ENCODE measurements around the gene LRRC45. TPM values are rescaled to one million over a fixed set of nuclear protein-coding genes. Genes with fewer than 3 reads are reported as not detected.

Gene LRRC45
- total RNA-seq, 2 donors from 2014 or later: 6.1 to 14.2 TPM

- Histone ChIP-seq H3K27ac (no peak overlapping the region), H3K36me3 (peaks cover 10% of the 10 kb centered on the region), H3K4me1 (ENCODE audit: control insufficient read depth in 1 of 2, low read depth in 2 of 2) (peaks cover 0 to 19% of the 10 kb centered on the region in 2 donors), H3K27me3 (replicated peaks; ENCODE audit: insufficient read depth) (no peaks in the 10 kb centered on the region), H3K9me3 (no peaks in the 10 kb centered on the region), H3K4me3 (no peak overlapping the region)
- ATAC-seq (ENCODE audit: insufficient number of reproducible peaks, low FRiP score, low read depth) (no peak), DNase-seq (ENCODE audit: low spot score) (no peak)
- no peak for TF ChIP-seq CTCF (IDR thresholded peaks at IDR 0.05)
Observed at GRCh38 chr17:82046903-82047302, 23.8 kb downstream of the LRRC45 start.

- DNase-seq (ENCODE audit: low spot score) (no peak), ATAC-seq (ENCODE audit: insufficient number of reproducible peaks, low FRiP score, low read depth) (no peak)
- no peak overlapping the region for H3K27ac ChIP-seq
- H3K36me3 ChIP-seq: peaks cover 10% of the 10 kb centered on the region
- H3K4me3 ChIP-seq: no peak overlapping the region
- H3K9me3 ChIP-seq: no peaks in the 10 kb centered on the region
- TF ChIP-seq CTCF (IDR thresholded peaks at IDR 0.05): no peak
- H3K4me1 ChIP-seq (ENCODE audit: control insufficient read depth in 1 of 2, low read depth in 2 of 2): peaks cover 2 to 21% of the 10 kb centered on the region in 2 donors
- H3K27me3 ChIP-seq (replicated peaks; ENCODE audit: insufficient read depth): no peaks in the 10 kb centered on the region
Observed at GRCh38 chr17:82047379-82047778, 24.3 kb downstream of the LRRC45 start.

GRCh38 chr17:82047914-82048570 is 24.9 kb downstream of the LRRC45 start:
- DNase-seq (ENCODE audit: low spot score) (no peak), ATAC-seq (ENCODE audit: insufficient number of reproducible peaks, low FRiP score, low read depth) (no peak)
- H3K9me3 ChIP-seq: no peaks in the 10 kb centered on the region
- no peak overlapping the region for H3K27ac ChIP-seq
- TF ChIP-seq CTCF (IDR thresholded peaks at IDR 0.05): no peak
- peaks cover 8 to 28% of the 10 kb centered on the region in 2 donors for H3K4me1 ChIP-seq (ENCODE audit: control insufficient read depth in 1 of 2, low read depth in 2 of 2)
- no peaks in the 10 kb centered on the region for H3K27me3 ChIP-seq (replicated peaks; ENCODE audit: insufficient read depth)
- peaks cover 10% of the 10 kb centered on the region for H3K36me3 ChIP-seq
- H3K4me3 ChIP-seq: no peak overlapping the region

GRCh38 chr17:82048571-82048971 is 25.5 kb downstream of the LRRC45 start:
- Histone ChIP-seq H3K9me3 (no peaks in the 10 kb centered on the region), H3K4me1 (ENCODE audit: control insufficient read depth in 1 of 2, low read depth in 2 of 2) (peaks cover 9 to 33% of the 10 kb centered on the region in 2 donors), H3K4me3 (no peak overlapping the region), H3K27me3 (replicated peaks; ENCODE audit: insufficient read depth) (no peaks in the 10 kb centered on the region), H3K36me3 (peaks cover 10% of the 10 kb centered on the region), H3K27ac (no peak overlapping the region)
- no peak for DNase-seq (ENCODE audit: low spot score)
- no peak for TF ChIP-seq CTCF (IDR thresholded peaks at IDR 0.05)
- ATAC-seq (ENCODE audit: insufficient number of reproducible peaks, low FRiP score, low read depth): no peak

GRCh38 chr17:82049106-82049505 is 26.0 kb downstream of the LRRC45 start:
- no peaks in the 10 kb centered on the region for H3K9me3 ChIP-seq
- TF ChIP-seq CTCF (IDR thresholded peaks at IDR 0.05): no peak
- no peak overlapping the region for H3K4me3 ChIP-seq
- peaks cover 15% of the 10 kb centered on the region for H3K36me3 ChIP-seq
- H3K27me3 ChIP-seq (replicated peaks; ENCODE audit: insufficient read depth): no peaks in the 10 kb centered on the region
- no peak overlapping the region for H3K27ac ChIP-seq
- DNase-seq (ENCODE audit: low spot score): no peak
- H3K4me1 ChIP-seq (ENCODE audit: control insufficient read depth in 1 of 2, low read depth in 2 of 2): peaks cover 9 to 38% of the 10 kb centered on the region in 2 donors
- no peak for ATAC-seq (ENCODE audit: insufficient number of reproducible peaks, low FRiP score, low read depth)
